Loucy (cell line): ENCODE measurements around the gene NEUROD2.

ENCODE experiments used
- H2AFZ ChIP-seq: fragments of 200-600 bp; sonication (generic); 2 replicates; pipeline ENCODE4 v1.6.0; 2016; ENCODE audit warnings: antibody characterized with exemption, mild to moderate bottlenecking, low read length, moderate library complexity
- H3F3A ChIP-seq: fragments of 200-600 bp; 2 replicates; pipeline ENCODE4 v1.6.0; 2016; ENCODE audit warnings: antibody characterized with exemption, low read depth, mild to moderate bottlenecking
- H3K27me3 ChIP-seq: fragments of 200-600 bp; sonication (generic); 2 replicates; pipeline ENCODE4 v1.6.1; 2014; ENCODE audit warnings: low read length, mild to moderate bottlenecking; ENCODE audit not compliant: insufficient read depth, poor library complexity, severe bottlenecking
- H3K36me3 ChIP-seq: fragments of 200-600 bp; sonication (generic); 2 replicates; pipeline ENCODE4 v1.6.1; 2016; ENCODE audit warnings: low read length; ENCODE audit not compliant: insufficient read depth
- H3K4me1 ChIP-seq: fragments of 200-600 bp; sonication (generic); 2 replicates; pipeline ENCODE4 v1.5.1; 2014; ENCODE audit warnings: low read length, mild to moderate bottlenecking; ENCODE audit not compliant: insufficient read depth, poor library complexity, severe bottlenecking
- H3K4me2 ChIP-seq: fragments of 200-600 bp; sonication (generic); 2 replicates; pipeline ENCODE4 v1.6.0; 2014; ENCODE audit warnings: antibody characterized with exemption, low read length, low read depth, mild to moderate bottlenecking; ENCODE audit not compliant: poor library complexity, severe bottlenecking
- H3K4me3 ChIP-seq: fragments of 200-600 bp; sonication (generic); 2 replicates; pipeline ENCODE4 v1.5.1; 2014; ENCODE audit warnings: low read length, mild to moderate bottlenecking, mixed read lengths; ENCODE audit not compliant: poor library complexity, severe bottlenecking
- H3K79me2 ChIP-seq: fragments of 200-600 bp; sonication (generic); 2 replicates; pipeline ENCODE4 v1.6.1; 2014; ENCODE audit warnings: low read length; ENCODE audit not compliant: insufficient read depth
- H3K9ac ChIP-seq: fragments of 200-600 bp; sonication (generic); 2 replicates; pipeline ENCODE4 v1.6.0; 2014; ENCODE audit warnings: mild to moderate bottlenecking, low read depth, low read length, moderate library complexity; ENCODE audit not compliant: poor library complexity, severe bottlenecking
- H3K9me2 ChIP-seq: fragments of 200-600 bp; sonication (generic); replicated peaks from 2 replicates; pipeline ENCODE4 v1.6.1; 2016; ENCODE audit warnings: low read depth, low read length, mixed read lengths
- H3K9me3 ChIP-seq: fragments of 200-600 bp; sonication (generic); 2 replicates; pipeline ENCODE4 v1.6.1; 2014; ENCODE audit warnings: mild to moderate bottlenecking, antibody characterized with exemption, low read length, low read depth; ENCODE audit not compliant: insufficient read depth
- H4K20me1 ChIP-seq: fragments of 200-600 bp; sonication (generic); 2 replicates; pipeline ENCODE4 v1.6.0; 2014; ENCODE audit warnings: antibody characterized with exemption, low read length, mild to moderate bottlenecking; ENCODE audit not compliant: insufficient read depth, poor library complexity, severe bottlenecking
- CTCF ChIP-seq: fragments of 200-600 bp; sonication (generic); conservative IDR thresholded peaks from 2 replicates; pipeline ENCODE4 v1.5.1; 2014; ENCODE audit warnings: mild to moderate bottlenecking, antibody characterized with exemption, low read length
- EZH2phosphoT487 ChIP-seq: fragments of 200-600 bp; IDR thresholded peaks from 2 replicates; pipeline ENCODE4 v1.6.1; 2018; ENCODE audit warnings: antibody characterized with exemption, mild to moderate bottlenecking, moderate library complexity, borderline replicate concordance

The NEUROD2 gene

GRCh38 chr17:39653316-39653661, 45.6 kb upstream of the NEUROD2 start:
- Histone ChIP-seq H3F3A (no peaks in the 10 kb centered on the region), H3K4me2 (no peak overlapping the region), H3K9ac (no peak overlapping the region), H3K27me3 (no peaks in the 10 kb centered on the region), H3K9me2 (no peaks in the 10 kb centered on the region), H3K4me3 (no peak overlapping the region), H2AFZ (no peak overlapping the region), H4K20me1 (no peaks in the 10 kb centered on the region), H3K79me2 (0 out of 2 replicates have a peak, but pooled peaks cover 4% of the 10 kb centered on the region), H3K9me3 (no peaks in the 10 kb centered on the region), H3K4me1 (no peaks in the 10 kb centered on the region), H3K36me3 (peaks cover 10% of the 10 kb centered on the region; the same call in 1 of the 2 replicates)
- no peak for TF ChIP-seq EZH2phosphoT487
- no peak for TF ChIP-seq CTCF

- Histone ChIP-seq H3K36me3 (peaks cover 5% of the 10 kb centered on the region; the same call in 1 of the 2 replicates), H3K9me3 (no peaks in the 10 kb centered on the region), H3K9ac (no peak overlapping the region), H2AFZ (no peak overlapping the region), H3F3A (no peaks in the 10 kb centered on the region), H3K9me2 (no peaks in the 10 kb centered on the region), H3K4me1 (no peaks in the 10 kb centered on the region), H3K79me2 (peaks cover 5% of the 10 kb centered on the region; the same call in 1 of the 2 replicates), H4K20me1 (no peaks in the 10 kb centered on the region), H3K4me3 (no peak overlapping the region), H3K27me3 (no peaks in the 10 kb centered on the region), H3K4me2 (no peak overlapping the region)
- TF ChIP-seq EZH2phosphoT487: no peak
- no peak for TF ChIP-seq CTCF
Measured at GRCh38 chr17:39652587-39653315, 45.0 kb upstream of the NEUROD2 start.

- H3K9ac ChIP-seq: no peak overlapping the region
- H2AFZ ChIP-seq: no peak overlapping the region
- no peaks in the 10 kb centered on the region for H3K27me3 ChIP-seq
- H3K4me1 ChIP-seq: no peaks in the 10 kb centered on the region
- no peak overlapping the region for H3K4me2 ChIP-seq
- no peaks in the 10 kb centered on the region for H3F3A ChIP-seq
- H3K9me3 ChIP-seq: no peaks in the 10 kb centered on the region
- peaks cover 9% of the 10 kb centered on the region; the same call in 1 of the 2 replicates for H3K79me2 ChIP-seq
- H3K4me3 ChIP-seq: no peak overlapping the region
- no peaks in the 10 kb centered on the region for H4K20me1 ChIP-seq
- no peaks in the 10 kb centered on the region for H3K9me2 ChIP-seq
- TF ChIP-seq EZH2phosphoT487 (no peak), CTCF (no peak)
- H3K36me3 ChIP-seq: peaks cover 3% of the 10 kb centered on the region; the same call in 1 of the 2 replicates
Measured at GRCh38 chr17:39651923-39652586, 44.3 kb upstream of the NEUROD2 start.
